Right lobe of liver (tissue), 4 donors: Measurements from ENCODE around the gene ZNF718.

Source experiments
- POLR2A ChIP-seq: fragments of 450-650 bp; IDR thresholded peaks from one replicate; pipeline ENCODE4 v1.6.1; 2017; ENCODE audit warnings: antibody characterized with exemption, mild to moderate bottlenecking
- TF ChIP-seq, protein P1 (sequence below), 4 donors: fragments of 200-600 bp in 3 of 4; fragments of 450-650 bp in 1 of 4; IDR thresholded peaks; one replicate each; pipeline versions ENCODE4 v1.5.1 to v1.8.0; 2016 to 2022; ENCODE audit warnings: antibody characterized with exemption in 4 of 4, mild to moderate bottlenecking in 2 of 4
- donor health status: DM: no; HTN: no; CAD: no.
- donor health status: DM: no; HTN: no; CAD: no.
- donor health status: DM: no; HTN: yes; CAD: no.

DNA sequence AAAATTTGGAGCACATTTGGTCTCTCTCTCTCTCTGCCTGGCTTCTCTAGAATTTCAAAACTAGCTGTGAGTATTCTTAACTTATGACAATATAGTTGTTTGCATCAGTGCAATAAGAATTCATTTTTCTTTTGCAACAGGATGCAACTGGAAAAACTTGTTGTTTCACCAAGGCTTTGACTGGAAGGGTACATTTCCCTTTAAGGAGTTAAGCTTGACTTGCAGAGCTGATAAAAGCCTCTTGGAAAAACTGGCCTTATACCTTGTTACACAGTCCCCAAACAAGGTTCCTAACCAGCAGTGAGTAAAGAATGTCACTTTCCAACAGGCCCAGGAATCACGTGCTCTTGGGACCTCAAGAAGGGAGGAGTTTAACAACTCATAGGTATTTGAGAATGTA is 25.9 kb upstream of the ZNF718 start:
- TF ChIP-seq, protein P1, sequence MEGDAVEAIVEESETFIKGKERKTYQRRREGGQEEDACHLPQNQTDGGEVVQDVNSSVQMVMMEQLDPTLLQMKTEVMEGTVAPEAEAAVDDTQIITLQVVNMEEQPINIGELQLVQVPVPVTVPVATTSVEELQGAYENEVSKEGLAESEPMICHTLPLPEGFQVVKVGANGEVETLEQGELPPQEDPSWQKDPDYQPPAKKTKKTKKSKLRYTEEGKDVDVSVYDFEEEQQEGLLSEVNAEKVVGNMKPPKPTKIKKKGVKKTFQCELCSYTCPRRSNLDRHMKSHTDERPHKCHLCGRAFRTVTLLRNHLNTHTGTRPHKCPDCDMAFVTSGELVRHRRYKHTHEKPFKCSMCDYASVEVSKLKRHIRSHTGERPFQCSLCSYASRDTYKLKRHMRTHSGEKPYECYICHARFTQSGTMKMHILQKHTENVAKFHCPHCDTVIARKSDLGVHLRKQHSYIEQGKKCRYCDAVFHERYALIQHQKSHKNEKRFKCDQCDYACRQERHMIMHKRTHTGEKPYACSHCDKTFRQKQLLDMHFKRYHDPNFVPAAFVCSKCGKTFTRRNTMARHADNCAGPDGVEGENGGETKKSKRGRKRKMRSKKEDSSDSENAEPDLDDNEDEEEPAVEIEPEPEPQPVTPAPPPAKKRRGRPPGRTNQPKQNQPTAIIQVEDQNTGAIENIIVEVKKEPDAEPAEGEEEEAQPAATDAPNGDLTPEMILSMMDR (IDR thresholded peaks at IDR 0.05), result no peak
- no peak for TF ChIP-seq POLR2A
